GM18520 (cell line): ENCODE data around the gene PADI6.
"Not testable (repeated sequence)": the region's sequence is repeated elsewhere in the genome, so short reads cannot be mapped to it uniquely, and the experiment has no call there.

Source experiments
- ATAC-seq: cut with Tn5 transposase; IDR thresholded peaks from one replicate; pipeline ENCODE4 v1.9.1; 2021; ENCODE audit not compliant: unreplicated experiment

Gene PADI6

GRCh38 chr1:17371896-17372295 is at the start of gene PADI6:
Gene PADI6 (plus strand): TSS chr1:17372196. CDS start chr1:17372246, 50 bp downstream.
- no peak for ATAC-seq

- no peak for ATAC-seq
Measured at GRCh38 chr1:17328855-17329254, 43.1 kb upstream of the PADI6 start.

- no peak for ATAC-seq
Measured at GRCh38 chr1:17329610-17330009, 42.4 kb upstream of the PADI6 start.

- no peak for ATAC-seq
Measured at GRCh38 chr1:17330856-17331255, 41.1 kb upstream of the PADI6 start.

GRCh38 chr1:17333081-17333480 is 38.9 kb upstream of the PADI6 start:
- ATAC-seq = no peak

GRCh38 chr1:17335821-17336710 is 35.9 kb upstream of the PADI6 start:
- no peak for ATAC-seq

GRCh38 chr1:17338706-17339493 is 33.1 kb upstream of the PADI6 start:
- no peak for ATAC-seq

- ATAC-seq = no peak
Measured at GRCh38 chr1:17339521-17339920, 32.5 kb upstream of the PADI6 start.

- no peak for ATAC-seq
Measured at GRCh38 chr1:17340358-17340757, 31.6 kb upstream of the PADI6 start.

GRCh38 chr1:17342014-17342441 is 30.0 kb upstream of the PADI6 start:
- ATAC-seq = no peak

- ATAC-seq = not testable (repeated sequence)
Measured at GRCh38 chr1:17345506-17345905, 26.5 kb upstream of the PADI6 start.

GRCh38 chr1:17346046-17346789 is 25.8 kb upstream of the PADI6 start:
- no peak for ATAC-seq

GRCh38 chr1:17347769-17348592 is 24.0 kb upstream of the PADI6 start:
- ATAC-seq = no peak

- no peak for ATAC-seq
Measured at GRCh38 chr1:17348593-17349234, 23.3 kb upstream of the PADI6 start.

GRCh38 chr1:17350083-17350482 is 21.9 kb upstream of the PADI6 start:
- no peak for ATAC-seq

- ATAC-seq = no peak
Measured at GRCh38 chr1:17350928-17351446, 21.0 kb upstream of the PADI6 start.

- ATAC-seq = no peak
Measured at GRCh38 chr1:17351598-17352324, 20.2 kb upstream of the PADI6 start.

- no peak for ATAC-seq
Measured at GRCh38 chr1:17352419-17352909, 19.5 kb upstream of the PADI6 start.

GRCh38 chr1:17355898-17356297 is 16.1 kb upstream of the PADI6 start:
- ATAC-seq = no peak
